H1 (cell line): Measurements from ENCODE around the gene ZNF888. TPM values are rescaled to one million over a fixed set of nuclear protein-coding genes. Genes with fewer than 3 reads are reported as not detected.

Experiments
- CTCF ChIA-PET: fragments of 300-600 bp; sonication (Branson Sonifier 250); formaldehyde crosslinking; loops from one replicate; lab custom pipeline; 2021; ENCODE audit not compliant: partially characterized antibody; lab: Charles Lee
- POLR2A ChIA-PET: fragments of 300-600 bp; sonication (Branson Sonifier 250); formaldehyde crosslinking; loops from one replicate; lab custom pipeline; 2021; ENCODE audit warnings: inconsistent platforms; ENCODE audit not compliant: partially characterized antibody; lab: Charles Lee
- DNase-seq, 2 experiments: peaks; one replicate each; pipeline versions ENCODE4 v3.0.0 to v3.0.0-alpha.2; 2010 to 2022; ENCODE audit warnings: low spot score in 2 of 2, low read depth in 1 of 2, mixed read lengths in 1 of 2
- FAIRE-seq: peaks from 2 replicates; lab custom pipeline; 2011; peaks lifted over from hg19 to GRCh38; lab: Jason Lieb, UNC
- H2AFZ ChIP-seq: 2 replicates; pipeline ENCODE4 v1.8.1; 2012; ENCODE audit warnings: low read length, inconsistent platforms
- H2AK5ac ChIP-seq: 2 replicates; pipeline ENCODE4 v1.6.1; 2013; ENCODE audit warnings: low read depth, low read length
- H2BK120ac ChIP-seq: replicated peaks from 2 replicates; pipeline ENCODE3; 2013; ENCODE audit warnings: low read depth, low read length, inconsistent platforms
- H2BK12ac ChIP-seq: 2 replicates; pipeline ENCODE4 v1.6.1; 2013; ENCODE audit warnings: low read depth, low read length
- H2BK15ac ChIP-seq: 2 replicates; pipeline ENCODE4 v1.6.1; 2013; ENCODE audit warnings: low read length
- H2BK20ac ChIP-seq: 2 replicates; pipeline ENCODE4 v1.6.1; 2013; ENCODE audit warnings: low read length
- H2BK5ac ChIP-seq: 2 replicates; pipeline ENCODE4 v1.6.1; 2013; ENCODE audit warnings: low read depth, low read length
- H3K14ac ChIP-seq: 2 replicates; pipeline ENCODE4 v1.6.1; 2013; ENCODE audit warnings: inconsistent platforms; ENCODE audit not compliant: insufficient read length
- H3K18ac ChIP-seq: 2 replicates; pipeline ENCODE4 v1.6.1; 2013; ENCODE audit warnings: low read length; ENCODE audit errors: extremely low read depth
- H3K23ac ChIP-seq: 2 replicates; pipeline ENCODE4 v1.6.1; 2013; ENCODE audit warnings: inconsistent platforms; ENCODE audit not compliant: insufficient read length
- H3K23me2 ChIP-seq: 2 replicates; pipeline ENCODE4 v1.6.1; 2013; ENCODE audit warnings: low read depth, low read length
- H3K27ac ChIP-seq: 2 replicates; pipeline ENCODE4 v1.6.1; 2011; ENCODE audit warnings: low read depth, low read length, inconsistent platforms
- H3K27me3 ChIP-seq, 4 experiments: replicated peaks in 1 of 4; 1 replicate in 1 of 4; 2 replicates in 3 of 4; pipeline versions ENCODE4 v1.6.1 to v1.8.1; 2011 to 2013; ENCODE audit warnings: low read length in 3 of 4, mild to moderate bottlenecking in 3 of 4, inconsistent platforms in 2 of 4, mixed read lengths in 2 of 4, moderate library complexity in 1 of 4; ENCODE audit not compliant: control insufficient read depth in 3 of 4, insufficient read depth in 3 of 4; ENCODE audit errors: extremely low read depth in 1 of 4
- H3K36me3 ChIP-seq, 4 experiments: 2 replicates each; pipeline versions ENCODE4 v1.6.1 to v1.8.1; 2011 to 2013; ENCODE audit warnings: mild to moderate bottlenecking in 4 of 4, low read length in 3 of 4, moderate library complexity in 2 of 4, control low read depth in 1 of 4, inconsistent platforms in 1 of 4; ENCODE audit not compliant: insufficient read depth in 4 of 4, control insufficient read depth in 2 of 4
- H3K4ac ChIP-seq: replicated peaks from 2 replicates; pipeline ENCODE3; 2013; ENCODE audit warnings: low read length, low read depth, mixed read lengths, inconsistent platforms; ENCODE audit not compliant: insufficient read length
- H3K4me1 ChIP-seq, 4 experiments: replicated peaks in 1 of 4; 1 replicate in 1 of 4; 2 replicates in 3 of 4; pipeline versions ENCODE4 v1.6.1 to v1.8.1; 2011 to 2013; ENCODE audit warnings: low read length in 3 of 4, inconsistent platforms in 2 of 4, mixed read lengths in 1 of 4; ENCODE audit not compliant: insufficient read depth in 4 of 4, control insufficient read depth in 3 of 4
- H3K4me2 ChIP-seq, 2 experiments: 2 replicates each; pipeline versions ENCODE4 v1.6.1 to v1.8.1; 2011 to 2013; ENCODE audit warnings: low read depth in 2 of 2, low read length in 2 of 2, control low read depth in 1 of 2, inconsistent platforms in 1 of 2, mild to moderate bottlenecking in 1 of 2; ENCODE audit not compliant: insufficient read depth in 1 of 2
- H3K4me3 ChIP-seq, 4 experiments: fragments of 200-600, 300-600 bp in 1 of 4; sonication (generic), shearing (Covaris generic), sonication (Bioruptor Twin) in 1 of 4; 2 replicates each; pipeline versions ENCODE4 v1.5.1 to v1.8.1; 2011 to 2016; ENCODE audit warnings: low read length in 4 of 4, low read depth in 3 of 4, control low read depth in 2 of 4, inconsistent platforms in 2 of 4, mild to moderate bottlenecking in 2 of 4, mixed read lengths in 1 of 4, moderate library complexity in 1 of 4; ENCODE audit not compliant: insufficient read depth in 2 of 4; ENCODE audit errors: extremely low read depth in 1 of 4
- H3K56ac ChIP-seq: replicated peaks from 2 replicates; pipeline ENCODE3; 2013; ENCODE audit warnings: low read depth, mild to moderate bottlenecking, mixed read lengths, low read length, inconsistent platforms; ENCODE audit not compliant: insufficient read length
- H3K79me1 ChIP-seq: 2 replicates; pipeline ENCODE4 v1.6.1; 2013; ENCODE audit warnings: low read depth, low read length, control low read depth
- H3K79me2 ChIP-seq, 2 experiments: 2 replicates each; pipeline versions ENCODE4 v1.6.1 to v1.8.1; 2012 to 2013; ENCODE audit warnings: low read length in 2 of 2, mild to moderate bottlenecking in 2 of 2, inconsistent platforms in 1 of 2; ENCODE audit not compliant: insufficient read depth in 2 of 2, control insufficient read depth in 1 of 2
- H3K9ac ChIP-seq, 4 experiments: replicated peaks in 1 of 4; 1 replicate in 1 of 4; 2 replicates in 3 of 4; pipeline versions ENCODE4 v1.6.1 to v1.8.1; 2011 to 2013; ENCODE audit warnings: low read depth in 3 of 4, low read length in 3 of 4, control low read depth in 2 of 4, mild to moderate bottlenecking in 2 of 4, moderate library complexity in 2 of 4, inconsistent platforms in 1 of 4; ENCODE audit errors: extremely low read depth in 1 of 4
- H3K9me3 ChIP-seq, 2 experiments: 2 replicates each; pipeline versions ENCODE4 v1.6.1 to v1.8.1; 2012 to 2013; ENCODE audit warnings: mild to moderate bottlenecking in 2 of 2, moderate library complexity in 2 of 2, control low read depth in 1 of 2, inconsistent platforms in 1 of 2, low read depth in 1 of 2, low read length in 1 of 2, mixed read lengths in 1 of 2; ENCODE audit not compliant: insufficient read depth in 2 of 2
- H4K20me1 ChIP-seq, 2 experiments: replicated peaks in 1 of 2; 2 replicates each; pipeline versions ENCODE3 to v1.8.1; 2011 to 2013; ENCODE audit warnings: inconsistent platforms in 2 of 2, low read length in 2 of 2, mild to moderate bottlenecking in 1 of 2; ENCODE audit not compliant: insufficient read depth in 2 of 2, control insufficient read depth in 1 of 2
- H4K5ac ChIP-seq: 2 replicates; pipeline ENCODE4 v1.6.1; 2013; ENCODE audit warnings: low read length, low read depth, mixed read lengths, inconsistent platforms; ENCODE audit not compliant: insufficient read length
- H4K8ac ChIP-seq: 2 replicates; pipeline ENCODE4 v1.8.0; 2013; ENCODE audit warnings: mild to moderate bottlenecking, moderate library complexity, low read length, inconsistent platforms; ENCODE audit not compliant: insufficient read depth; ENCODE audit errors: extremely low read depth
- H4K91ac ChIP-seq: replicated peaks from 2 replicates; pipeline ENCODE3; 2013; ENCODE audit warnings: low read length, mixed read lengths, inconsistent platforms; ENCODE audit not compliant: insufficient read length
- TCF12 ChIP-seq: IDR thresholded peaks from 2 replicates; pipeline ENCODE4 v1.6.1; 2011; ENCODE audit warnings: low read depth, mild to moderate bottlenecking, low read length
- ZNF274 ChIP-seq: IDR thresholded peaks from 2 replicates; pipeline ENCODE4 v1.7.0; 2012; ENCODE audit warnings: low read length, borderline replicate concordance; ENCODE audit errors: extremely low read depth
- WGBS, 2 experiments: shearing (Covaris generic) in 1 of 2; methylation state at CpG; one replicate each; pipeline versions ENCODE4 v1.1.6 to v1.1.7; 2013 to 2015; ENCODE audit warnings: low lambda C conversion rate in 2 of 2, mixed read lengths in 2 of 2, inconsistent platforms in 1 of 2, low coverage in 1 of 2, missing lambda C conversion rate in 1 of 2; ENCODE audit not compliant: insufficient replicate concordance in 2 of 2, insufficient coverage in 1 of 2, insufficient read length in 1 of 2; ENCODE audit errors: extremely low coverage in 1 of 2, missing lambda C conversion rate in 1 of 2; 5-methylcytosine and 5-hydroxymethylcytosine counted together
- polyA plus RNA-seq, 7 experiments: library from polyadenylated mRNA; depleted of rRNA in 3 of 7; stranded (reverse) in 5 of 7; unstranded in 2 of 7; fragments of >200 nt in 5 of 7; fragments of 200-250 nt in 2 of 7; gene quantifications; 1 replicate in 5 of 7; 2 replicates in 1 of 7; 4 replicates in 1 of 7; pipeline versions ENCODE4 v1.2.1 to v1.2.3, GENCODE V29; 2011 to 2013; ENCODE audit warnings: missing spikeins in 2 of 7, mixed read lengths in 2 of 7
- total RNA-seq: library from RNA; stranded (reverse); fragmentation: NEBNext Ultra II Directional; extraction: Animal tissue kit (Norgen Biotek cat#: 25700); gene quantifications from 2 replicates; pipeline ENCODE4 v1.2.1, GENCODE V29; 2021

ZNF888 gene
- total and polyA plus RNA-seq, 2 of the 8 experiments (the other 6 are each of a cell fraction or from before 2014, with no cell fraction given): 1.1 to 8.6 TPM

- POLR2A ChIA-PET: no interaction called here
Observed at GRCh38 chr19:52949422-52949821, 26.2 kb upstream of the ZNF888 start.

More at GRCh38 chr19:52949422-52949821, 26.2 kb upstream of the ZNF888 start:
- no peak overlapping the region for H2BK12ac ChIP-seq
- H2BK5ac ChIP-seq: no peak overlapping the region
- no peak overlapping the region for H2BK20ac ChIP-seq
- H3K36me3 ChIP-seq: peaks cover 12 to 55% (median 32%) of the 10 kb centered on the region in 4 experiments; a peak in 6 of 8 replicates
- CTCF ChIA-PET: no interaction called here
- no peak overlapping the region for H2AFZ ChIP-seq
- H4K20me1 ChIP-seq: no peaks in the 10 kb centered on the region
- WGBS, 2 experiments: 91% methylated on average over 1 of the region's 1 CpG; no CpG with 5 or more reads in 1 of the 2 experiments
- FAIRE-seq (no peak), DNase-seq (no peak)
- H3K27me3 ChIP-seq: no peaks in the 10 kb centered on the region
- peak; percentile 69; the same call in 1 of the 2 replicates for TF ChIP-seq ZNF274
- no peak for TF ChIP-seq TCF12
- H3K9me3 ChIP-seq: peaks cover 38 to 40% of the 10 kb centered on the region in 2 experiments
- peaks cover 2 to 11% (median 9%) of the 10 kb centered on the region in 4 experiments; a peak in 5 of 7 replicates for H3K4me1 ChIP-seq
- H3K27ac ChIP-seq: no peak overlapping the region
- no peak overlapping the region for H3K14ac ChIP-seq
- H3K4me3 ChIP-seq: no peak overlapping the region
- no peak overlapping the region for H3K4ac ChIP-seq
- H2BK120ac ChIP-seq: no peak overlapping the region
- no peaks in the 10 kb centered on the region for H3K23me2 ChIP-seq
- H3K18ac ChIP-seq: no peak overlapping the region
- no peak overlapping the region for H2BK15ac ChIP-seq
- no peaks in the 10 kb centered on the region for H3K79me2 ChIP-seq
- H3K23ac ChIP-seq: no peak overlapping the region
- no peak overlapping the region for H4K5ac ChIP-seq
- no peak overlapping the region for H4K8ac ChIP-seq
- no peak overlapping the region for H4K91ac ChIP-seq
- H3K79me1 ChIP-seq: no peaks in the 10 kb centered on the region
- no peak overlapping the region for H3K56ac ChIP-seq
- H2AK5ac ChIP-seq: no peak overlapping the region
- no peak overlapping the region for H3K9ac ChIP-seq
- no peak overlapping the region for H3K4me2 ChIP-seq
